Endothelial cell of umbilical vein (primary cell): ENCODE data around the gene PRKCQ. TPM values are rescaled to one million over a fixed set of nuclear protein-coding genes. Genes with fewer than 3 reads are reported as not detected.

Source experiments
- BruUV-seq: library from RNA; stranded (reverse); fragments of 400-500 nt; replicated peaks from 2 replicates; lab custom pipeline; 2021; lab: Mats Ljungman, UMichigan
- CTCF ChIA-PET: fragments of 300-600, 350-600 bp; sonication (Branson Sonifier 250); formaldehyde crosslinking; loops from one replicate; lab custom pipeline; 2021; ENCODE audit warnings: antibody characterized with exemption, inconsistent platforms; lab: Charles Lee
- POLR2A ChIA-PET: fragments of 300-600, 350-600 bp; sonication (Branson Sonifier 250); formaldehyde crosslinking; loops from one replicate; lab custom pipeline; 2021; ENCODE audit warnings: antibody characterized with exemption, inconsistent platforms; lab: Charles Lee
- DNase-seq: peaks from one replicate; pipeline ENCODE4 v3.0.0-alpha.2; 2011; ENCODE audit warnings: low read depth, low spot score
- FAIRE-seq: peaks from 2 replicates; lab custom pipeline; 2011; peaks lifted over from hg19 to GRCh38; lab: Jason Lieb, UNC
- H2AFZ ChIP-seq: 2 replicates; pipeline ENCODE4 v1.6.0; 2012; ENCODE audit warnings: low read depth, low read length, control low read depth, inconsistent platforms
- H3K27ac ChIP-seq: 2 replicates; pipeline ENCODE4 v1.5.1; 2011; ENCODE audit warnings: low read depth, mild to moderate bottlenecking, control low read depth, low read length, moderate library complexity; ENCODE audit not compliant: insufficient read depth
- H3K27me3 ChIP-seq, 2 experiments: 2 replicates each; pipeline versions ENCODE4 v1.6.0 to v1.6.1; 2011; ENCODE audit warnings: low read length in 2 of 2, mixed read lengths in 1 of 2; ENCODE audit not compliant: control insufficient read depth in 2 of 2, insufficient read depth in 2 of 2
- H3K36me3 ChIP-seq, 2 experiments: 2 replicates in 1 of 2; 3 replicates in 1 of 2; pipeline ENCODE4 v1.5.1; 2011; ENCODE audit warnings: low read length in 2 of 2, mild to moderate bottlenecking in 1 of 2, moderate library complexity in 1 of 2; ENCODE audit not compliant: control insufficient read depth in 2 of 2, insufficient read depth in 2 of 2; ENCODE audit errors: extremely low read depth in 1 of 2
- H3K4me1 ChIP-seq: 3 replicates; pipeline ENCODE4 v1.5.1; 2011; ENCODE audit warnings: mild to moderate bottlenecking, low read length; ENCODE audit not compliant: control insufficient read depth, insufficient read depth; ENCODE audit errors: extremely low read depth
- H3K4me2 ChIP-seq: 2 replicates; pipeline ENCODE4 v1.6.1; 2011; ENCODE audit warnings: low read length, control low read depth, mixed read lengths; ENCODE audit not compliant: insufficient read depth
- H3K4me3 ChIP-seq, 3 experiments: fragments of 200-600 bp in 1 of 3; sonication (generic), shearing (Covaris generic) in 1 of 3; replicated peaks in 1 of 3; 2 replicates each; pipeline ENCODE4 v1.5.1; 2011 to 2016; ENCODE audit warnings: control low read depth in 3 of 3, low read length in 3 of 3, mild to moderate bottlenecking in 2 of 3, inconsistent platforms in 1 of 3, low read depth in 1 of 3, moderate library complexity in 1 of 3; ENCODE audit not compliant: insufficient read depth in 1 of 3
- H3K79me2 ChIP-seq: 2 replicates; pipeline ENCODE4 v1.6.0; 2012; ENCODE audit warnings: low read length, inconsistent platforms; ENCODE audit not compliant: control insufficient read depth, insufficient read depth
- H3K9ac ChIP-seq: replicated peaks from 2 replicates; pipeline ENCODE3; 2011; ENCODE audit warnings: low read length, control low read depth; ENCODE audit not compliant: insufficient read depth; ENCODE audit errors: extremely low read depth
- H3K9me1 ChIP-seq: replicated peaks from 3 replicates; pipeline ENCODE4 v1.6.0; 2011; ENCODE audit warnings: mild to moderate bottlenecking, low read length; ENCODE audit not compliant: control insufficient read depth, insufficient read depth; ENCODE audit errors: extremely low read depth
- H3K9me3 ChIP-seq: replicated peaks from 2 replicates; pipeline ENCODE4 v1.5.1; 2012; ENCODE audit warnings: low read length, inconsistent platforms; ENCODE audit not compliant: control insufficient read depth, insufficient read depth
- H4K20me1 ChIP-seq: replicated peaks from 2 replicates; pipeline ENCODE3; 2011; ENCODE audit warnings: mild to moderate bottlenecking, low read length; ENCODE audit not compliant: control insufficient read depth, insufficient read depth; ENCODE audit errors: extremely low read depth
- CTCF ChIP-seq, 2 donors: IDR thresholded peaks; 1 replicate in 1 of 2; 2 replicates in 1 of 2; pipeline ENCODE4 v1.5.1; 2011; ENCODE audit warnings: low read length in 2 of 2, mild to moderate bottlenecking in 2 of 2, moderate library complexity in 2 of 2, control low read depth in 1 of 2, inconsistent platforms in 1 of 2, low read depth in 1 of 2; ENCODE audit not compliant: insufficient read depth in 1 of 2; ENCODE audit errors: extremely low read depth in 1 of 2
- FOS ChIP-seq: IDR thresholded peaks from 2 replicates; pipeline ENCODE4 v1.6.1; 2011; ENCODE audit warnings: mild to moderate bottlenecking, low read length, moderate library complexity, borderline replicate concordance; ENCODE audit not compliant: insufficient read depth
- MYC ChIP-seq: IDR thresholded peaks from one replicate; pipeline ENCODE4 v1.6.1; 2011; ENCODE audit warnings: mild to moderate bottlenecking, low read depth, low read length
- POLR2A ChIP-seq: IDR thresholded peaks from 2 replicates; pipeline ENCODE4 v1.6.1; 2012; ENCODE audit warnings: low read depth, mild to moderate bottlenecking, control low read depth, low read length
- POLR2AphosphoS5 ChIP-seq: IDR thresholded peaks from 2 replicates; pipeline ENCODE4 v1.6.1; 2012; ENCODE audit warnings: low read depth, mild to moderate bottlenecking, control low read depth, low read length, moderate library complexity; ENCODE audit not compliant: insufficient read depth
- dilution Hi-C: fragments of 300-500 bp; cut with MboI; formaldehyde crosslinking; loops from one replicate; pipeline ENCODE4 v1.15.0; 2019; ENCODE audit warnings: low sequenced_read_pairs; ENCODE audit not compliant: extremely low pct_ligation_motif_present
- intact Hi-C: fragments of 100-400 bp; cut with micrococcal nuclease; formaldehyde crosslinking; loops from one replicate; pipeline ENCODE4 v1.10.0; 2022
- polyA plus RNA-seq, 4 experiments: library from polyadenylated mRNA; depleted of rRNA in 3 of 4; stranded (reverse) in 3 of 4; unstranded in 1 of 4; fragments of >200 nt; gene quantifications; 2 replicates each; pipeline versions ENCODE4 v1.2.1 to v1.2.3, GENCODE V29; 2011 to 2012; ENCODE audit warnings: missing spikeins in 1 of 4
- total RNA-seq: library from RNA; stranded (reverse); gene quantifications from 2 replicates; pipeline ENCODE4 v1.2.3, GENCODE V29; 2021
- TF ChIP-seq, protein P1 (sequence below): IDR thresholded peaks from 2 replicates; pipeline ENCODE4 v1.6.1; 2011; ENCODE audit not compliant: insufficient read depth, insufficient read length

PRKCQ gene
- total and polyA plus RNA-seq, 2 donors (not counting 3 experiments of a cell fraction or from before 2014, with no cell fraction given): 0.32 to 0.55 TPM

- H3K4me2 ChIP-seq: no peak overlapping the region
- no peaks in the 10 kb centered on the region for H3K9me3 ChIP-seq
- DNase-seq (no peak), FAIRE-seq (no peak)
- H3K9me1 ChIP-seq: no peaks in the 10 kb centered on the region
- H3K36me3 ChIP-seq: no peaks in the 10 kb centered on the region
- no peaks in the 10 kb centered on the region for H4K20me1 ChIP-seq
- intact Hi-C loops: no loop called here
- H2AFZ ChIP-seq: no peak overlapping the region
- H3K27me3 ChIP-seq: no peaks in the 10 kb centered on the region
- dilution Hi-C loops: no loop called here
- ChIA-PET CTCF (no interaction called here), POLR2A (no interaction called here)
- no peak overlapping the region for H3K4me3 ChIP-seq
- H3K9ac ChIP-seq: no peak overlapping the region
- no peak overlapping the region for H3K27ac ChIP-seq
- no peaks in the 10 kb centered on the region for H3K79me2 ChIP-seq
- no peaks in the 10 kb centered on the region for H3K4me1 ChIP-seq
- no peak for TF ChIP-seq MYC
- no TSS peak for BruUV-seq
Observed at GRCh38 chr10:6470894-6471618, 109.0 kb downstream of the PRKCQ start.

- H3K36me3 ChIP-seq: no peaks in the 10 kb centered on the region
- intact Hi-C loops (no loop called here), dilution Hi-C loops (no loop called here)
- POLR2A ChIA-PET: no interaction called here
- H3K4me1 ChIP-seq: no peaks in the 10 kb centered on the region
- no peak overlapping the region for H3K4me2 ChIP-seq
- H3K27me3 ChIP-seq: no peaks in the 10 kb centered on the region
- no peaks in the 10 kb centered on the region for H3K9me3 ChIP-seq
- no peak overlapping the region for H3K27ac ChIP-seq
- H4K20me1 ChIP-seq: no peaks in the 10 kb centered on the region
- TF ChIP-seq, protein P1, sequence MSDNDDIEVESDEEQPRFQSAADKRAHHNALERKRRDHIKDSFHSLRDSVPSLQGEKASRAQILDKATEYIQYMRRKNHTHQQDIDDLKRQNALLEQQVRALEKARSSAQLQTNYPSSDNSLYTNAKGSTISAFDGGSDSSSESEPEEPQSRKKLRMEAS: no peak
- no peak for TF ChIP-seq CTCF (IDR thresholded peaks at IDR 0.05; ENCODE audit: extremely low read depth in 1 of 2, insufficient read depth in 1 of 2, low read depth in 1 of 2, low read length in 2 of 2)
- TF ChIP-seq FOS: no peak
- no peak for TF ChIP-seq MYC
- TF ChIP-seq POLR2AphosphoS5: no peak
- TF ChIP-seq POLR2A: no peak
- CTCF ChIA-PET: no interaction called here
- BruUV-seq: no TSS peak
- no peaks in the 10 kb centered on the region for H3K9me1 ChIP-seq
- no peaks in the 10 kb centered on the region for H3K79me2 ChIP-seq
- H3K9ac ChIP-seq: no peak overlapping the region
- no peak overlapping the region for H2AFZ ChIP-seq
- no peak overlapping the region for H3K4me3 ChIP-seq
- no peak for DNase-seq
- no peak for FAIRE-seq
Observed at GRCh38 chr10:6469661-6470060, 110.4 kb downstream of the PRKCQ start.
